ENCODE results near the gene CCDC80. TPM values are rescaled to one million over a fixed set of nuclear protein-coding genes. Genes with fewer than 3 reads are reported as not detected.

CCDC80 gene
- total and polyA plus RNA-seq, 11 donors: 10.4 to 538 (median 87.2) TPM

- no peak overlapping the region for H3K27ac ChIP-seq
- intact Hi-C loops (cut with DNase I): no loop called here
- peaks cover 0 to 17% (median 0%) of the 10 kb centered on the region in 12 donors for H3K4me1 ChIP-seq
- peaks cover 0 to 79% (median 8%) of the 10 kb centered on the region in 9 donors for H3K36me3 ChIP-seq
- no peaks in the 10 kb centered on the region for H3K27me3 ChIP-seq
- ATAC-seq (no peak), DNase-seq (no peak)
- TF ChIP-seq POLR2A (IDR thresholded peaks at IDR 0.05) (no peak), CTCF (IDR thresholded peaks at IDR 0.05) (no peak)
- H3K9me3 ChIP-seq: no peaks in the 10 kb centered on the region
- H3K4me3 ChIP-seq: no peak overlapping the region
These were observed 38.6 kb downstream of the CCDC80 start for GRCh38 chr3:112602217-112602838.

GRCh38 chr3:112598731-112599130 lies 42.2 kb downstream of the CCDC80 start:
- Histone ChIP-seq H3K27ac (no peak overlapping the region), H3K4me3 (no peak overlapping the region), H3K4me1 (no peaks in the 10 kb centered on the region), H3K27me3 (no peaks in the 10 kb centered on the region), H3K9me3 (peaks cover 0 to under 1% (median 0%) of the 10 kb centered on the region in 12 donors), H3K36me3 (peaks cover 0 to 49% (median 21%) of the 10 kb centered on the region in 9 donors)
- DNase-seq (no peak), ATAC-seq (no peak)
- TF ChIP-seq CTCF (IDR thresholded peaks at IDR 0.05) (no peak), POLR2A (IDR thresholded peaks at IDR 0.05) (no peak)
- intact Hi-C loops (cut with DNase I): no loop called here

- DNase-seq: no peak
- intact Hi-C loops (cut with DNase I): no loop called here
- H3K27me3 ChIP-seq: no peaks in the 10 kb centered on the region
- WGBS, 4 donors: 92 to 96% (median 95%) methylated on average over 2 of the region's 2 CpGs
- no peak for TF ChIP-seq POLR2A (IDR thresholded peaks at IDR 0.05)
- TF ChIP-seq CTCF (IDR thresholded peaks at IDR 0.05): no peak
- H3K36me3 ChIP-seq: peaks cover 0 to 43% (median 27%) of the 10 kb centered on the region in 9 donors
- H3K27ac ChIP-seq: no peak overlapping the region
- H3K4me3 ChIP-seq: no peak overlapping the region
- no peak for ATAC-seq
- H3K4me1 ChIP-seq: no peaks in the 10 kb centered on the region
- H3K9me3 ChIP-seq: peaks cover 0 to 8% (median 0%) of the 10 kb centered on the region in 12 donors
These were observed 43.0 kb downstream of the CCDC80 start for GRCh38 chr3:112597945-112598344.

- Histone ChIP-seq H3K27me3 (no peaks in the 10 kb centered on the region), H3K4me1 (no peaks in the 10 kb centered on the region), H3K36me3 (peaks cover 0 to 57% (median 24%) of the 10 kb centered on the region in 9 donors), H3K9me3 (peaks cover 0 to 15% (median 0%) of the 10 kb centered on the region in 12 donors), H3K4me3 (no peak overlapping the region), H3K27ac (no peak overlapping the region)
- 61 to 92% (median 89%) methylated on average over 2 of the region's 2 CpGs for WGBS, 4 donors
- intact Hi-C loops (cut with DNase I): no loop called here
- no peak for DNase-seq
- TF ChIP-seq CTCF (IDR thresholded peaks at IDR 0.05) (no peak), POLR2A (IDR thresholded peaks at IDR 0.05) (no peak)
- ATAC-seq: no peak
These were observed 46.1 kb downstream of the CCDC80 start for GRCh38 chr3:112594856-112595255.

Data from heart left ventricle (tissue), 16 donors.